GM18508 (cell line): ENCODE data around the gene CDH6.

ENCODE experiments used
- ATAC-seq: cut with Tn5 transposase; IDR thresholded peaks from one replicate; pipeline ENCODE4 v1.9.1; 2021; ENCODE audit warnings: moderate number of reproducible peaks; ENCODE audit not compliant: insufficient read depth, unreplicated experiment

CDH6 gene

GRCh38 chr5:31237174-31237573 lies 43.7 kb downstream of the CDH6 start:
- ATAC-seq: no peak

GRCh38 chr5:31238497-31238896 lies 45.0 kb downstream of the CDH6 start:
- ATAC-seq: no peak

GRCh38 chr5:31244921-31245320 lies 51.4 kb downstream of the CDH6 start:
- ATAC-seq: no peak

GRCh38 chr5:31247381-31247780 lies 53.9 kb downstream of the CDH6 start:
- ATAC-seq: no peak

- ATAC-seq: no peak
Measured at GRCh38 chr5:31250201-31250600, 56.7 kb downstream of the CDH6 start.

GRCh38 chr5:31251032-31251431 lies 57.5 kb downstream of the CDH6 start:
- no peak for ATAC-seq

GRCh38 chr5:31255041-31255440 lies 61.6 kb downstream of the CDH6 start:
- ATAC-seq: no peak

- ATAC-seq: no peak
Measured at GRCh38 chr5:31268256-31268655, 74.8 kb downstream of the CDH6 start.

- no peak for ATAC-seq
Measured at GRCh38 chr5:31268686-31269085, 75.2 kb downstream of the CDH6 start.

- ATAC-seq: no peak
Measured at GRCh38 chr5:31269259-31269658, 75.8 kb downstream of the CDH6 start.

- no peak for ATAC-seq
Measured at GRCh38 chr5:31270396-31270795, 76.9 kb downstream of the CDH6 start.

- no peak for ATAC-seq
Measured at GRCh38 chr5:31271567-31271966, 78.1 kb downstream of the CDH6 start.

GRCh38 chr5:31273161-31273560 lies 79.7 kb downstream of the CDH6 start:
- ATAC-seq: no peak

GRCh38 chr5:31273631-31274378 lies 80.3 kb downstream of the CDH6 start:
- peak; percentile 83 for ATAC-seq

GRCh38 chr5:31280210-31280609 lies 86.7 kb downstream of the CDH6 start:
- ATAC-seq: no peak

- ATAC-seq: no peak
Measured at GRCh38 chr5:31283326-31283725, 89.8 kb downstream of the CDH6 start.

GRCh38 chr5:31285025-31285424 lies 91.5 kb downstream of the CDH6 start:
- no peak for ATAC-seq

GRCh38 chr5:31287985-31288384 lies 94.5 kb downstream of the CDH6 start:
- ATAC-seq: no peak

GRCh38 chr5:31289429-31289828 lies 95.9 kb downstream of the CDH6 start:
- ATAC-seq: no peak

GRCh38 chr5:31291323-31291854 lies 97.9 kb downstream of the CDH6 start:
- no peak for ATAC-seq

GRCh38 chr5:31300501-31300900 lies 107.0 kb downstream of the CDH6 start:
- ATAC-seq: no peak

GRCh38 chr5:31301833-31302232 lies 108.3 kb downstream of the CDH6 start:
- no peak for ATAC-seq
